Stomach (tissue), 9 donors: Measurements from ENCODE around the gene NEBL. TPM values are rescaled to one million over a fixed set of nuclear protein-coding genes. Genes with fewer than 3 reads are reported as not detected.

Experiments used
- DNase-seq, 2 donors: peaks; one replicate each; pipeline versions ENCODE4 v3.0.0 to v3.0.0-alpha.2; 2013 to 2019
- H3K27ac ChIP-seq, 5 donors: fragments of 200-600 bp in 4 of 5; sonication (generic) in 4 of 5; one replicate each; pipeline ENCODE4 v1.5.1; 2013 to 2019; ENCODE audit warnings: mild to moderate bottlenecking in 1 of 5, moderate library complexity in 1 of 5
- H3K27me3 ChIP-seq, 3 donors: fragments of 200-600 bp; sonication (generic); one replicate each; pipeline ENCODE4 v1.5.1; 2017 to 2019; ENCODE audit warnings: mixed run types in 1 of 3
- H3K36me3 ChIP-seq, 4 donors: fragments of 200-600 bp; sonication (generic); 1 replicate in 3 of 4; 2 replicates in 1 of 4; pipeline ENCODE4 v1.5.1; 2016 to 2019
- H3K4me1 ChIP-seq, 4 donors: fragments of 200-600 bp; sonication (generic); one replicate each; pipeline ENCODE4 v1.5.1; 2016 to 2019
- H3K4me3 ChIP-seq, 4 donors: fragments of 200-600 bp; sonication (generic) in 3 of 4; one replicate each; pipeline ENCODE4 v1.5.1; 2016 to 2019; ENCODE audit warnings: mild to moderate bottlenecking in 1 of 4
- H3K9me3 ChIP-seq, 4 donors: fragments of 200-600 bp; sonication (generic); one replicate each; pipeline ENCODE4 v1.5.1; 2016 to 2019
- CTCF ChIP-seq, 7 experiments: fragments of 450-650 bp in 4 of 7; fragments of 200-600 bp in 3 of 7; sonication (generic) in 3 of 7; IDR thresholded peaks; one replicate each; pipeline ENCODE4 v1.5.1; 2016 to 2019; ENCODE audit warnings: antibody characterized with exemption in 7 of 7, control low read depth in 2 of 7, mild to moderate bottlenecking in 1 of 7
- EP300 ChIP-seq: sonication (generic); formaldehyde crosslinking; IDR thresholded peaks from one replicate; pipeline ENCODE4 v1.6.1; 2017; ENCODE audit warnings: antibody characterized with exemption
- POLR2A ChIP-seq, 4 donors: fragments of 450-650 bp; IDR thresholded peaks; one replicate each; pipeline ENCODE4 v1.6.1; 2016; ENCODE audit warnings: antibody characterized with exemption in 4 of 4, control low read depth in 2 of 4, mild to moderate bottlenecking in 1 of 4, moderate library complexity in 1 of 4
- POLR2AphosphoS5 ChIP-seq, 3 donors: sonication (generic); formaldehyde crosslinking; IDR thresholded peaks; one replicate each; pipeline ENCODE4 v1.6.1; 2016; ENCODE audit warnings: antibody characterized with exemption in 3 of 3
- WGBS, 5 donors: extraction: QIAGEN DNeasy Blood & Tissue Kit in 3 of 5; methylation state at CpG; one replicate each; pipeline versions ENCODE4 v1.1.5 to v1.1.7; 2013 to 2018; 5-methylcytosine and 5-hydroxymethylcytosine counted together
- intact Hi-C: fragments of 100-400 bp; cut with DNase I; formaldehyde crosslinking; loops from one replicate; pipeline ENCODE4 v1.15.1; 2023; ENCODE audit warnings: low total_unique reads
- polyA plus RNA-seq, 3 donors: library from polyadenylated mRNA; stranded (reverse); fragments of 200-250 nt; gene quantifications; one replicate each; pipeline ENCODE4 v1.2.3, GENCODE V29; 2013
- total RNA-seq, 5 donors: library from RNA; depleted of rRNA; stranded (reverse); fragments of >200 nt; gene quantifications; one replicate each; pipeline versions ENCODE4 v1.1.0 to v1.2.3, GENCODE V29; 2014 to 2016
- donor health status: healthy with polysubstance abuse.
- donor health status: Bipolar disorder and iron deficiency.
- donor health status: healthy.

The NEBL gene
- total and polyA plus RNA-seq, 8 donors, result 1.2 to 21.8 (median 5.9) TPM

GRCh38 chr10:20835335-20835734 lies 61.8 kb downstream of the NEBL start:
- WGBS, 5 donors, result 50 to 72% (median 63%) methylated on average over 4 of the region's 4 CpGs
- intact Hi-C loops, result no loop called here

GRCh38 chr10:20834825-20835224 lies 62.3 kb downstream of the NEBL start:
- TF ChIP-seq EP300 (no peak), CTCF (IDR thresholded peaks at IDR 0.05) (no peak), POLR2AphosphoS5 (IDR thresholded peaks at IDR 0.05) (no peak), POLR2A (IDR thresholded peaks at IDR 0.05) (no peak)
- Histone ChIP-seq H3K9me3 (peaks cover 0 to 13% (median 11%) of the 10 kb centered on the region in 4 donors), H3K36me3 (peaks cover 0 to 17% (median 3%) of the 10 kb centered on the region in 4 donors), H3K27ac (no peak overlapping the region), H3K27me3 (no peaks in the 10 kb centered on the region), H3K4me1 (no peaks in the 10 kb centered on the region), H3K4me3 (no peak overlapping the region)
- WGBS, 5 donors, result 55 to 66% (median 63%) methylated on average over 2 of the region's 2 CpGs
- intact Hi-C loops, result no loop called here
- DNase-seq, result no peak

More at GRCh38 chr10:20835335-20835734, 61.8 kb downstream of the NEBL start:
- peaks cover 0 to 17% (median 3%) of the 10 kb centered on the region in 4 donors for H3K36me3 ChIP-seq
- H3K27me3 ChIP-seq, result no peaks in the 10 kb centered on the region
- no peak overlapping the region for H3K4me3 ChIP-seq
- TF ChIP-seq POLR2AphosphoS5 (IDR thresholded peaks at IDR 0.05), result no peak
- TF ChIP-seq EP300, result no peak
- no peak for TF ChIP-seq POLR2A (IDR thresholded peaks at IDR 0.05)
- no peak for TF ChIP-seq CTCF (IDR thresholded peaks at IDR 0.05)
- H3K9me3 ChIP-seq, result peaks cover 0 to 13% (median 11%) of the 10 kb centered on the region in 4 donors
- no peaks in the 10 kb centered on the region for H3K4me1 ChIP-seq
- no peak for DNase-seq
- H3K27ac ChIP-seq, result no peak overlapping the region

- no peaks in the 10 kb centered on the region for H3K9me3 ChIP-seq
- H3K4me1 ChIP-seq, result no peaks in the 10 kb centered on the region
- H3K27ac ChIP-seq, result no peak overlapping the region
- no peaks in the 10 kb centered on the region for H3K27me3 ChIP-seq
- H3K36me3 ChIP-seq, result peaks cover 0 to 11% (median 0%) of the 10 kb centered on the region in 4 donors
- intact Hi-C loops, result no loop called here
- WGBS, 5 donors, result 94 to 96% (median 96%) methylated on average over 4 of the region's 4 CpGs
- H3K4me3 ChIP-seq, result no peak overlapping the region
- TF ChIP-seq POLR2AphosphoS5 (IDR thresholded peaks at IDR 0.05), result no peak
- no peak for TF ChIP-seq POLR2A (IDR thresholded peaks at IDR 0.05)
- no peak for TF ChIP-seq EP300
- TF ChIP-seq CTCF (IDR thresholded peaks at IDR 0.05), result no peak
- DNase-seq, result no peak
These were observed 74.3 kb downstream of the NEBL start for GRCh38 chr10:20822825-20823224.

GRCh38 chr10:20817646-20818045 lies 79.5 kb downstream of the NEBL start:
- Histone ChIP-seq H3K4me1 (no peaks in the 10 kb centered on the region), H3K27me3 (no peaks in the 10 kb centered on the region), H3K4me3 (no peak overlapping the region), H3K36me3 (peaks cover 0 to 10% (median 0%) of the 10 kb centered on the region in 4 donors), H3K27ac (no peak overlapping the region), H3K9me3 (no peaks in the 10 kb centered on the region)
- TF ChIP-seq POLR2A (IDR thresholded peaks at IDR 0.05), result no peak
- TF ChIP-seq POLR2AphosphoS5 (IDR thresholded peaks at IDR 0.05), result no peak
- no peak for TF ChIP-seq CTCF (IDR thresholded peaks at IDR 0.05)
- TF ChIP-seq EP300, result no peak
- no peak for DNase-seq
- intact Hi-C loops, result no loop called here
- WGBS, 5 donors, result 89 to 98% (median 94%) methylated on average over 5 of the region's 5 CpGs
